Nephron progenitor cell (in vitro differentiated cells): ENCODE data around the gene IDH3A.

Source experiments
- DNase-seq: peaks from one replicate; pipeline ENCODE4 v3.0.0; 2021
- H3K27ac Mint-ChIP-seq: 2 replicates; pipeline ENCODE4 v1.8.0; 2021; ENCODE audit warnings: mild to moderate bottlenecking, moderate library complexity, mixed read lengths
- H3K27me3 Mint-ChIP-seq: 2 replicates; pipeline ENCODE4 v1.8.0; 2021; ENCODE audit warnings: mild to moderate bottlenecking, low read depth, mixed read lengths; ENCODE audit not compliant: poor library complexity
- H3K36me3 Mint-ChIP-seq: 2 replicates; pipeline ENCODE4 v1.8.0; 2021; ENCODE audit warnings: low read depth, mixed read lengths
- H3K4me1 Mint-ChIP-seq: 2 replicates; pipeline ENCODE4 v1.8.0; 2021; ENCODE audit warnings: mixed read lengths
- H3K4me3 Mint-ChIP-seq: 2 replicates; pipeline ENCODE4 v1.8.0; 2021; ENCODE audit warnings: mild to moderate bottlenecking, moderate library complexity, mixed read lengths
- H3K9me3 Mint-ChIP-seq: 2 replicates; pipeline ENCODE4 v1.8.0; 2021; ENCODE audit warnings: mild to moderate bottlenecking, moderate library complexity, mixed read lengths
- CTCF ChIP-seq: fragments of 200-600 bp; sonication (generic); IDR thresholded peaks from 2 replicates; pipeline ENCODE4 v1.5.0; 2021; ENCODE audit warnings: antibody characterized with exemption

The IDH3A gene

GRCh38 chr15:78210349-78210717 is 61.2 kb downstream of the IDH3A start:
- H3K4me1 Mint-ChIP-seq, result peaks cover 71% of the 10 kb centered on the region
- no peaks in the 10 kb centered on the region for H3K9me3 Mint-ChIP-seq
- no peaks in the 10 kb centered on the region for H3K36me3 Mint-ChIP-seq
- no peak for TF ChIP-seq CTCF
- no peak for DNase-seq
- peaks cover 17% of the 10 kb centered on the region for H3K27me3 Mint-ChIP-seq
- peak overlapping the region; percentile 43 for H3K27ac Mint-ChIP-seq
- no peak overlapping the region for H3K4me3 Mint-ChIP-seq

GRCh38 chr15:78211189-78211921 is 62.2 kb downstream of the IDH3A start:
- Mint-ChIP-seq H3K27ac (peak overlapping the region; percentile 51), H3K9me3 (no peaks in the 10 kb centered on the region), H3K4me3 (no peak overlapping the region), H3K36me3 (no peaks in the 10 kb centered on the region), H3K27me3 (peaks cover 17% of the 10 kb centered on the region), H3K4me1 (peaks cover 73% of the 10 kb centered on the region)
- no peak for TF ChIP-seq CTCF
- DNase-seq, result no peak

GRCh38 chr15:78212008-78212407 is 62.8 kb downstream of the IDH3A start:
- Mint-ChIP-seq H3K4me1 (peaks cover 67% of the 10 kb centered on the region), H3K27ac (no peak overlapping the region), H3K4me3 (peak overlapping the region; percentile 10), H3K36me3 (no peaks in the 10 kb centered on the region), H3K9me3 (no peaks in the 10 kb centered on the region), H3K27me3 (peaks cover 13% of the 10 kb centered on the region)
- DNase-seq, result no peak
- no peak for TF ChIP-seq CTCF

GRCh38 chr15:78212546-78213424 is 63.6 kb downstream of the IDH3A start:
- H3K27ac Mint-ChIP-seq, result no peak overlapping the region
- no peak for TF ChIP-seq CTCF
- peak overlapping the region; percentile 10 for H3K4me3 Mint-ChIP-seq
- H3K9me3 Mint-ChIP-seq, result no peaks in the 10 kb centered on the region
- peak; percentile 28 for DNase-seq
- H3K27me3 Mint-ChIP-seq, result peaks cover 13% of the 10 kb centered on the region
- no peaks in the 10 kb centered on the region for H3K36me3 Mint-ChIP-seq
- H3K4me1 Mint-ChIP-seq, result peaks cover 60% of the 10 kb centered on the region

GRCh38 chr15:78213425-78213750 is 64.2 kb downstream of the IDH3A start:
- DNase-seq, result no peak
- H3K27me3 Mint-ChIP-seq, result peaks cover 13% of the 10 kb centered on the region
- no peak overlapping the region for H3K27ac Mint-ChIP-seq
- H3K4me3 Mint-ChIP-seq, result no peak overlapping the region
- H3K4me1 Mint-ChIP-seq, result peaks cover 60% of the 10 kb centered on the region
- no peak for TF ChIP-seq CTCF
- no peaks in the 10 kb centered on the region for H3K9me3 Mint-ChIP-seq
- no peaks in the 10 kb centered on the region for H3K36me3 Mint-ChIP-seq
